Stimulated activated naive B cell treated with anti-CD40 and anti-IgM and Interleukin-4, amounts not matched to agents 10 μg/mL and 1 μg/mL and 100 μg/mL, for 72 hours (primary cell): Measurements from ENCODE around the gene PPL.
"Not testable (repeated sequence)": the region's sequence is repeated elsewhere in the genome, so short reads cannot be mapped to it uniquely, and the experiment has no call there.

Experiments used
- ATAC-seq, 2 donors: fragments of 150-1000 bp; cut with Tn5 transposase; replicated peaks; 2 replicates each; pipeline ENCODE4 v1.10.0; 2021; ENCODE audit warnings: moderate library complexity in 1 of 2
- DNase-seq: peaks from one replicate; pipeline ENCODE4 v3.0.0; 2021
- H3K27ac Mint-ChIP-seq: one replicate; pipeline ENCODE4 v1.8.0; 2022; ENCODE audit warnings: mild to moderate bottlenecking, mixed read lengths
- H3K27me3 Mint-ChIP-seq, 2 donors: one replicate each; pipeline ENCODE4 v1.8.0; 2022; ENCODE audit warnings: mixed read lengths in 2 of 2
- H3K36me3 Mint-ChIP-seq, 2 donors: one replicate each; pipeline ENCODE4 v1.8.0; 2022; ENCODE audit warnings: mixed read lengths in 2 of 2, mild to moderate bottlenecking in 1 of 2
- H3K4me1 Mint-ChIP-seq, 2 donors: one replicate each; pipeline ENCODE4 v1.8.0; 2022; ENCODE audit warnings: mixed read lengths in 2 of 2, mild to moderate bottlenecking in 1 of 2
- H3K4me3 Mint-ChIP-seq, 2 donors: one replicate each; pipeline ENCODE4 v1.8.0; 2022; ENCODE audit warnings: mild to moderate bottlenecking in 2 of 2, mixed read lengths in 2 of 2, moderate library complexity in 1 of 2
- H3K9me3 Mint-ChIP-seq, 2 donors: one replicate each; pipeline ENCODE4 v1.8.0; 2022; ENCODE audit warnings: mixed read lengths in 2 of 2, mild to moderate bottlenecking in 1 of 2

The PPL gene

DNA sequence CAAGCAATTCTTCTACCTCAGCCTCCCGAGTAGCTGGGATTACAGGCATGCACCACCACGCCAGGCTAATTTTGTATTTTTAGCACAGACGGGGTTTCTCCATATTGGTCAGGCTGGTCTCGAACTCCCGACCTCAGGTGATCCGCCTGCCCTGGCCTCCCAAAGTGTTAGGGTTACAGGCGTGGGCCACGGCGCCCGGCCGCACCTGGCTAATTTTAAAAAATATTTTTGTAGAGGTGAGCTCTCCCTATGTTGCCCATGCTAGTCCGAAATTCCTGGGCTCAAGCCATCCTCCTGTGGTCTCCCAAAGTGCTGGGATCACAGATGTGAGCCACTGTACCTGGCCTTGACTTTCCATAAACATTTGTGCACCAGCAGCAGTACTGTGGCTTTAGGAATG lies 31.3 kb upstream of the PPL start:
- not testable (repeated sequence) for H3K9me3 Mint-ChIP-seq, H3K4me3 Mint-ChIP-seq, DNase-seq, H3K27ac Mint-ChIP-seq, ATAC-seq, H3K36me3 Mint-ChIP-seq, H3K4me1 Mint-ChIP-seq
- H3K27me3 Mint-ChIP-seq, result peaks cover 15 to 39% of the 10 kb centered on the region in 2 donors

DNA sequence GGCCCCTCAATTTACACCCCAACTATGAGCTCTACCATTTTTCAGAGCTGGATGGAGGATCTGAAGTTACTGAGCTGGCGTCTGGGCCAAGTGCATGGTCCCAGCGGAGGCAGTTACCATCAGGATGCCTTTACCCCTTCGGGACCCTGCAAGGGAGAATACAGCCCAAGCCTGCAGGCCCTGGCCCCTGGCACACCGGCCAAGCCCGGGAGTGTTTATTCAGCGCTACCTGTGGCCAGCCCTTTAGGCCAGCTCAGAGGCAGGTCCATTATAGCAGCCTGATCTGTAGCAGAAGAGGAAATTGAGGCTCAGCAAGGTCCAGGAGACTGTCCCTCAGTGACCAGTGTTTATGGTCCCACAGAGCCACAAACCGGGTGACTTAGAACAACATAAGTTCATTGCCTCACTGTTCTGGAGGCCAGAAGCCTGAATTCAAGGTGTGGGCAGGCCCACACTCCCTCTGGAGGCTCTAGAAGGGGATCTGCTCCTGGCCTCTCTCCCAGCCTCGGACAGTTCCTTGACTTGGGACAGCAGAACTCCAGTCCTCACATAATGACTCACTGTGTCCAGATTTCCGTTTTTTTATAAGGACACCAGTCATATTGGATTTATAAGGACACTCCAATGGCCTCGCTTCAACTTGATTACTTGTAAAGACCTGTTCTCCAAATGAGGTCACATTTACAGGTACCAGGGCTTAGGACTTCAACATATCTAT lies 29.9 kb upstream of the PPL start:
- Mint-ChIP-seq H3K4me1 (peaks cover 0 to 1% of the 10 kb centered on the region in 2 donors), H3K27ac (no peak overlapping the region), H3K27me3 (peaks cover 13 to 32% of the 10 kb centered on the region in 2 donors), H3K36me3 (no peaks in the 10 kb centered on the region), H3K9me3 (no peaks in the 10 kb centered on the region), H3K4me3 (no peak overlapping the region)
- ATAC-seq (no peak), DNase-seq (no peak)

DNA sequence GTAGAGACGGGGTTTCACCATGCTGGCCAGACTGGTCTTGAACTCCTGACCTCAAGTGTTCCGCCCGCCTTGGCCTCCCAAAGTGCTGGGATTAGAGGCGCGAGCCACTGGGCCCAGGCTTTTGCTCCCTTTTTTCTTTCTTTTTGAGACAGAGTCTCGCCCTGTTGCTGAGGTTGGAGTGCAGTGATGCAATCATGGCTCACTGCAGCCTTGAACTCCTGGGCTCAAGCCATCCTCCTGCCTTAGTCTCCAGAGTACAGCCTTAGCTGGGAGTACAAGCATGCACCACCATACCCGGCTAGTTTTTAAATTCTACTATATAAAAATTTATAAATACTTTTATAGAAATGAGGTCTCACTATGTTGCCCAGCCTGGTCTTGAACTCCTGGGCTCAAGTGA lies 26.6 kb upstream of the PPL start:
- peaks cover 25 to 35% of the 10 kb centered on the region in 2 donors for H3K27me3 Mint-ChIP-seq
- not testable (repeated sequence) for ATAC-seq, H3K36me3 Mint-ChIP-seq, H3K4me1 Mint-ChIP-seq, H3K4me3 Mint-ChIP-seq, H3K9me3 Mint-ChIP-seq, DNase-seq
- H3K27ac Mint-ChIP-seq, result peak overlapping the region; percentile 47

DNA sequence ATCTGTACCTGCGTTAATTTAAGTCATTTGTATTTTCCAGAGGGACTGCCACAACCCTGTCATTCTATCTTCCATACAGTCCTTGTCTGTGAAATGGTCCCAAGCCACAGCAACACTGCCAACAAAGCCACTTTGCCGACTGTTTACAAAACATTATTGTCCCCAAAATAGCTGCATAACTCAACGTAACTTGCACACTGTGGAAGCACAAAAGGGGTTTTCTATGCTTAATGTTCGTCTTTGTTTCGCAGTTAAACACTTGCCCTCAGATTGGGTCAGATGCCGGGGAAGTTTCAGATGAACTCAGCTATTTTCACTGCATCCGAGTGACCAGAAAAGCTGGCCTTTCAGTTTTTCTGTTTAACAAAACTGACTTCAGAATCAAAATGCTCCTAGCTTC lies 25.8 kb upstream of the PPL start:
- ATAC-seq, result no peak

DNA sequence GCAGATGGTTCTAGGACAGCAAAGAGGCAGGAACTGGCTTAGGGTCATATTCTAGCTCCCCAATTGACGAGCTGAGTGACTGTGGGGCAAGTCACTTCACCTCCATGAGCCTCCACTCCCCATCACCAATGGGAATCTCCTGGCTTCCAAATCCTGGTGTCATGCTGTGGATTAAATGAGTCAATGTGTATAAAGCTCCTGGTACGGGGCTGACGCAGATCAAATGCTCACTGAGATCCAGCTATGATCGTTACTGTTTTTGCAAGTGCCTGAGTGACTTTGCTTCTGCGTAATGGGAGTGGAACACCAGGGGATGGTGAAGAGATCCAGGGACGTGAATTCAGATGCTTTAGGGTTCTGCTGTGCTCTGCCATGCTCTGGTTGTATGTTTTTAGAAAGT lies 23.6 kb upstream of the PPL start:
- no peak overlapping the region for H3K27ac Mint-ChIP-seq
- no peaks in the 10 kb centered on the region for H3K36me3 Mint-ChIP-seq
- peaks cover 48 to 63% of the 10 kb centered on the region in 2 donors for H3K27me3 Mint-ChIP-seq
- H3K4me1 Mint-ChIP-seq, result peaks cover 22 to 27% of the 10 kb centered on the region in 2 donors
- DNase-seq (no peak), ATAC-seq (no peak)
- H3K9me3 Mint-ChIP-seq, result peaks cover 0 to 4% of the 10 kb centered on the region in 2 donors
- H3K4me3 Mint-ChIP-seq, result no peak overlapping the region

More for the DNA sequence above, 25.8 kb upstream of the PPL start:
- no peak overlapping the region for H3K4me3 Mint-ChIP-seq
- no peak for DNase-seq
- peaks cover 9 to 12% of the 10 kb centered on the region in 2 donors for H3K4me1 Mint-ChIP-seq
- peaks cover 33 to 43% of the 10 kb centered on the region in 2 donors for H3K27me3 Mint-ChIP-seq
- H3K27ac Mint-ChIP-seq, result no peak overlapping the region
- H3K9me3 Mint-ChIP-seq, result peaks cover 0 to 2% of the 10 kb centered on the region in 2 donors
- H3K36me3 Mint-ChIP-seq, result no peaks in the 10 kb centered on the region

DNA sequence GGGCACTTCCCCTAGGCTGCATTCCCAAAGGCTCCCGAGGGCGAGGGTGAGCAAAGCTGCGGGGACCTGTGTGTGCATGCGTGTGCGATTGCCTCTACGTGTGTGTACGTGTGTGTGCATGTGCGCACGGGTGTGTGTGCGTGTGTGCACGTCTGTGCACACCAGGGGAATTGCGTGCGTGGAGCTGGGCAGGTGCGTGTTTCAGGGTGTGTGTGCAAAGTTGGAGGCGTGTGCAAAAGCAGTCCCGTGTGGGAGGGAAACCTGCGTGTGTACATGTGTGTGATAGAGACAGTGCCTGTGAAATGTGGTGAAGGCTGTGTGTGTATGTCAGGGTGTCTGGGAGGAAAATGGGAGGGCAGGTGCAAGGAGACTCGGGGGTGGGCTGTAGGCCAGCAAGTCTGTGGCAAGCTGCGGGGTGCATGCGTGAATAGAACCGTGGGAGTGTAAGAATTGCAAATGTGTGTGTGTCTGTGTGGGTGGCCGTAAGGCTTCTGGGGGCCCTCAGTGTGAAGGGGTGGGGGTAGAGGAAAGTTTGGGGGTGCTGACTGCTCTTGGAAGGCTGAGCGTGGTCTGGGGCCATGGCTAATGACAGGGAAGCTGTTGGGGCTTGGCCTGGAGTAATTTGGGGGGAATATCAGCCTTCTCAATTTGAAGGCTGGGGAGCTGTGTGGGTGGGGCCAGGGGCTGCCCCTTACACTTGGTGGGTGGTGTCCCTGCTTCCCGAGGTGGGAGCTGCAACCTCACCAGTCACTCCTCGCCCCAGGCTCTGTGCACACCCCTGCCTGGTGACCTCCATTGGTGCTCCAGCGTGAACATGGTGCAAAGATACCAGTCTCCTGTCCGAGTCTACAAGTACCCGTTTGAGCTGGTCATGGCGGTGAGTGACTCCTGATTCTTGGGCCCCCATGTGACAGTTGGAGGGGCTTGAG lies 21.8 kb upstream of the PPL start:
- Mint-ChIP-seq H3K4me3 (peak overlapping the region; percentile 31 to 89), H3K36me3 (no peaks in the 10 kb centered on the region), H3K27ac (no peak overlapping the region), H3K27me3 (peaks cover 58 to 69% of the 10 kb centered on the region in 2 donors), H3K9me3 (peaks cover 0 to 4% of the 10 kb centered on the region in 2 donors), H3K4me1 (peaks cover 22 to 27% of the 10 kb centered on the region in 2 donors)
- DNase-seq (no peak), ATAC-seq (no peak)

DNA sequence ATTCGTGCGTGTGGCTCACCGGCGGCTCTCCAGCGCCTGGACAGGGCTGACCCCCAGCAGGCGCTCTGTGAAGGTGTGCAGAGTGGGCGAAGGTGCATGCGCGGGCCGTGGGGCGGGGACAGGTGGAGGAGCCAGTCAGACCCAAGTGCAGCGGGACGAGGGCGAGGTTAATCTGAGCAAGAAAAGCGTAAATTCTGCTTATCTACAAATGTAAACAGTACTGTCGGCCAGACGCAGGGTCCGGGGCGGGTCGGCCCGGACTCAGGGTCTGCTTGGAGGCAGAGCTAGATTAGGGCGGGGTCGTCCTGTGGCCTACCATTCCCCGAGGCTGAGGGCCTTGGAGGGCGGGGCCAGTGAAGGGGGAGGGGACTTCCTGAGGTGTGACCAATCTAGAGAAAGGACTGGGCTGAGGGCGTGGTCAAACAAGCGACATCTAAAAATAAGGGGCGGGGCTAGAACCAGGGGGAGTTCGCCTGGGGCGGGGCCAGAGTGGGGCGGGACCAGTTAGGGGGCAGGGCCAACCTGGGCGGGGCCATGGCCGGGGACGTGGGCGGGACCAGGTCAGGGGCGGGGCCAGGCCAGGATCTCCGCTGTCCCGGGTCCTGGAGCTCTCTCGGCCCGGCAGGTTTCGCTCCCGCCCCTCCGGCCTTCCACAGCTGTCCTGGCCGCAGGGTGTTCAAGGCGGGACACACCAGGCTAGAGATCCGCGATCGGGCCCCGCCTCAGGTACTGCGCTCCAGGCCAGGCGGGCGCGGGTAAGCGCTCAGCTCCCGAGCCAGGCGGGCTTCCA lies 21.0 kb upstream of the PPL start, which contains the start of gene SEC14L5:
TSS of gene SEC14L5 (plus strand) at position 611 of the 790 bp plus-strand sequence. CDS start 994 bp downstream, outside the sequence.
- Mint-ChIP-seq H3K36me3 (no peaks in the 10 kb centered on the region), H3K27me3 (peaks cover 63 to 76% of the 10 kb centered on the region in 2 donors), H3K9me3 (peaks cover 0 to 4% of the 10 kb centered on the region in 2 donors), H3K4me3 (peak within 1 kb of the TSS; percentile 82 to 89), H3K27ac (peak within 1 kb of the TSS; percentile 33), H3K4me1 (peaks cover 22 to 27% of the 10 kb centered on the region in 2 donors)
- peak; percentile 82 to 93 for ATAC-seq
- DNase-seq, result peak; percentile 78

DNA sequence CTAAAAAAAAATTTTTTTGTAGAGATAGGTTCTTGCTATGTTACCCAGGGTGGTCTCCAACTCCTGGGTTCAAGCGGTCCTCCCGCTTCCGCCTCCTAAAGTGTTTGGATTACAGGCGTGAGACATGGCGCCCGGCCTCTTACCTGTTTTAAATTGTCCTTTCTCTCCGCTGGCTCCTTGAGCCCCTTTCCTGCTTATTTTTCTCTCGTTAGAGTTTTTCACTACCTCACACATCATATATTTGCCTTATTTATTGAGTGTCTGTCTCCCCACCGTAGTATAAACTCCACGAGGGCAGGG lies 20.4 kb upstream of the PPL start:
- Mint-ChIP-seq H3K27me3 (peaks cover 59 to 76% of the 10 kb centered on the region in 2 donors), H3K36me3 (no peaks in the 10 kb centered on the region), H3K4me3 (peak overlapping the region; percentile 82 to 89), H3K27ac (no peak overlapping the region), H3K4me1 (peaks cover 20 to 27% of the 10 kb centered on the region in 2 donors), H3K9me3 (peaks cover 0 to 4% of the 10 kb centered on the region in 2 donors)
- no peak for DNase-seq
- no peak for ATAC-seq

DNA sequence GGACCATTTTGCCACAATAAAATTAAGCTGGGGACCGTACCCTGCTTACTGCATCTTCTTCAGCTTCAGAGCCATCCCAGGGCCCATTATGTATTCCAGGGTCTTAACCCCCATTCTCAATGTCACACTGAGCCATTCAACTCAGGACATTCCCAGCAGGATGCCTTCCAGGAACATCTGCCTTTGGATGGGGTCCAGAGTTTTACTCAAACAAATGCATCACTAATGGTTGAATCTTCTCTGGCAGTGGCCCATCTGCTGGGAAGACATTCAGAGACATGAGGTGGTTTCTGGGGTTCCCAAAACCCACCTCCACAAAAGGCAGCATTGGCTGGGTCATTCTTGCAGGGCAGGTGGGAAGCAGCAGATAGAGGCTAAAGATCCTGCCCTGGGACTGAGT lies 17.8 kb upstream of the PPL start:
- Mint-ChIP-seq H3K9me3 (peaks cover 0 to 4% of the 10 kb centered on the region in 2 donors), H3K36me3 (no peaks in the 10 kb centered on the region), H3K27me3 (peaks cover 50 to 64% of the 10 kb centered on the region in 2 donors), H3K27ac (no peak overlapping the region), H3K4me3 (no peak overlapping the region), H3K4me1 (peaks cover 20 to 27% of the 10 kb centered on the region in 2 donors)
- DNase-seq (no peak), ATAC-seq (no peak)

DNA sequence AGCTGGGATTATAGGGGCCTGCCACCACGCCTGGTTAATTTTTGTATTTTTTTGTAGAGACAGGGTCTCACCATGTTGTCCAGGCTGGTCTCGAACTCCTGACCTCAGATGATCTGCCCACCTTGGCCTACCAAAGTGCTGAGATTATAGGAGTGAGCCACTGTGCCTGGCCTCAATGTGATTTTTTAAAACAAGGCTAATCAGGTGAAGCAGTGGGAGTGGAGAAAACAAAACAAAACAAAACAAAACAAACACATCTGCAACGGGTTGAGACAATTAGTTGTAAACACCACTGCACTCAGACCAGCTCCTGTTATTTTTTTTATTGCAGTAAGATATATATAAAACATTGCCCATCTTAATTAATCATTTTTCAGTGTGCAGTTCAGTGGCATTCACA lies 14.6 kb upstream of the PPL start:
- H3K27ac Mint-ChIP-seq, H3K9me3 Mint-ChIP-seq, ATAC-seq, H3K36me3 Mint-ChIP-seq, H3K4me3 Mint-ChIP-seq, DNase-seq: not testable (repeated sequence)
- Mint-ChIP-seq H3K27me3 (peaks cover 38 to 43% of the 10 kb centered on the region in 2 donors), H3K4me1 (peaks cover 8 to 12% of the 10 kb centered on the region in 2 donors)

DNA sequence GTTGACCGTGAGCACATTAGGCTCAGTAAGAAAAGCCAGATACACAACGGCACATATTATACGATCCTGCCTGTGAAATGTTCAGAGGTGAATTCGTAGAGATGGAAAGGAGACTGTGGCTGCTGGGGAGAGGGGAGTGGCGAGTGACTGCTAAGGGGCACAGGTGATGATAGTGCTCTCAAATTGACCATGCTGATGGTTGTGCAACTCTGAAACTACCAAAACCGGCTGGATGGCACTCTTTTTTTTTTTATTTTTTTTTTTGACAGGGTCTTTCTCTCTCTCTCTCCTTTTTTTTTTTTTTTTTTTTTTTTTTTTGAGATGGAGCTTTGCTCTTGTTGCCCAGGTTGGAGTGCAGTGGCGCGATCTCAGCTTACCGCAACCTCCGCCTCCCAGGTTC lies 13.0 kb upstream of the PPL start:
- ATAC-seq (no peak), DNase-seq (no peak)
- Mint-ChIP-seq H3K9me3 (no peaks in the 10 kb centered on the region), H3K4me3 (no peak overlapping the region), H3K36me3 (no peaks in the 10 kb centered on the region), H3K27me3 (peaks cover 32 to 41% of the 10 kb centered on the region in 2 donors), H3K27ac (no peak overlapping the region), H3K4me1 (peaks cover 3 to 13% of the 10 kb centered on the region in 2 donors)

DNA sequence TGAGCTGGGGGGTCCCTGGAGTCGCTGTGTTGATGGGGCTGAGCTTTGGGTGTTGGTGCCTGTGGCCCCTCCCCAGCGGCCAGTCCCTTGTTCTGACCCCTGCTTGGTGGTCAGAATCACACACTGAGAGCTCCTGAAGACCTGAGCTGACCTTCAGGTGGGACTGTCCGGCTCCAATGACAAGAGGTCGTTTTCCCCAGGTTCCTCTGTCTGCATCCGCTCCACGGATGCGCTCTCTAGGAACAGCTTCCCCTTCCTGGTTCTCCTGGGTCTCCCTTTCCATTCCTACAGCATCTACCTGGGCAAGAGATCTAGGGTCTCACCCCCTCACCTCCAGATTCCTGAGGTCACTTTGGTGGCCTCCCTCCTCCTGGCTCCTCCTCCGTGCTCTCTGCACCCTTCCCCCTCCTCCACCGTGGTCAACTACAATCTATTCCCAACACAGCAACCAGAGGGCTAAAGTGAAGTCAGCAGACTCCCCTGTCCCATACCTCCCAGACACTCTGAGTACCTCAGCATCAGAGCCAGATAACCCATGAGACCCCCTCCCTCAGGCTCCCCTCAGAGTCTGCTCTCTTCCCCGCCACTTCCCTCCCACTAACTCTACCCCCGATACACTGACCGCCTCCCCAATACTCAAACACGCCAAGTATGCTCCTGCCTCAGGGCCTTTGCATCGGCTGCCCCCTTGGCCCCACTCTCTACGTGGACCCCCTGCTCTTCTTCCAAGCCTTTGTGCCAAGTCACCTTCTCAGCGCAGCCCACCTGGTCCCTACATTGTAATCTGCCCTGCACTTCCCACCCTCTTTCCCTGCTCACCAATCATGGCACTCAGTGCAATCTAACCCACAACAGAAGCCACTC lies 12.2 kb upstream of the PPL start:
- Mint-ChIP-seq H3K4me1 (peaks cover 7 to 20% of the 10 kb centered on the region in 2 donors), H3K4me3 (no peak overlapping the region), H3K36me3 (no peaks in the 10 kb centered on the region), H3K27me3 (peaks cover 32 to 41% of the 10 kb centered on the region in 2 donors), H3K27ac (no peak overlapping the region), H3K9me3 (no peaks in the 10 kb centered on the region)
- DNase-seq, result no peak
- no peak for ATAC-seq

DNA sequence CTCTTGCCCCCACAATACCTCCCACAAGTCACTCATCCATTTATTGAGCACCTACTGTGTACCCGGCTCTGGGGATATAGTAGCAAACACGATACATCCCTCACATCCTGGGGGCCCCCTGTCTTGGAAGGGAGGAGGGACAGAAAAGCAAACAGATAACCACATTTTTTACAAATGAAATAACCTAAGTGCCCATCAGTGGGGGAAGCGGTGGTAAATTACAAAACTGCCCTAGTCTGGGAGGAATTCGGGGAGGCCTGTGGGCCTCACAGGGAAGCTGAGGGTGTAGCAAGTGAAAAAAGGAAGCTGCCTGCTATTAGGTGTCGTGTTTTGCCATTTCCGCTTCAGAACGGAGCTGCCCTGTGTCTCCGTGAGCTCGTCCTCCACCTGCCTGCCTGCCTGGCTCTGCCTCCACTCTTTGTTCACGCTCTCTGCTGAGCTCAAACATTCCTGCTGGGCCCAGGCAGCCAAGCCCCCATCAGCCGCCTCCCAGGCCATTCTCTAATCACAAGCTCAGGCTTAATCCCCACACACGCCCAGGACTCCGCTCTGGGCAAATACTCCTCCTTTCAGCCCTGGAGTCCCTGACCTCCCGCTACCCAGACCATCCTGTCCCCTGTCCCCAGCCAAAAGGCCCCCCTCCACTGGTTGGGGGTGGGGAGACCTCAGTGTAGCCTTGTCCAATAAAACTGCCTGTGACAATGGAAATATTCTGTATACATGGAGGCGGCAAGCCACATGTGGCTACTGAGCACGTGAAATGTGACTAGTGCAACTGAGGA lies 11.0 kb upstream of the PPL start:
- ATAC-seq (no peak), DNase-seq (no peak)
- no peaks in the 10 kb centered on the region for H3K36me3 Mint-ChIP-seq
- no peak overlapping the region for H3K27ac Mint-ChIP-seq
- peaks cover 31 to 34% of the 10 kb centered on the region in 2 donors for H3K27me3 Mint-ChIP-seq
- no peaks in the 10 kb centered on the region for H3K9me3 Mint-ChIP-seq
- H3K4me3 Mint-ChIP-seq, result no peak overlapping the region
- H3K4me1 Mint-ChIP-seq, result peaks cover 7 to 20% of the 10 kb centered on the region in 2 donors
